ENCODE data around the gene ATG4B. TPM values are rescaled to one million over a fixed set of nuclear protein-coding genes. Genes with fewer than 3 reads are reported as not detected.

The ATG4B gene
- total and polyA plus RNA-seq, 9 of the 15 experiments (the other 6 are each of a cell fraction or from before 2014, with no cell fraction given), result 5.9 to 58.8 (median 35.6) TPM

DNA sequence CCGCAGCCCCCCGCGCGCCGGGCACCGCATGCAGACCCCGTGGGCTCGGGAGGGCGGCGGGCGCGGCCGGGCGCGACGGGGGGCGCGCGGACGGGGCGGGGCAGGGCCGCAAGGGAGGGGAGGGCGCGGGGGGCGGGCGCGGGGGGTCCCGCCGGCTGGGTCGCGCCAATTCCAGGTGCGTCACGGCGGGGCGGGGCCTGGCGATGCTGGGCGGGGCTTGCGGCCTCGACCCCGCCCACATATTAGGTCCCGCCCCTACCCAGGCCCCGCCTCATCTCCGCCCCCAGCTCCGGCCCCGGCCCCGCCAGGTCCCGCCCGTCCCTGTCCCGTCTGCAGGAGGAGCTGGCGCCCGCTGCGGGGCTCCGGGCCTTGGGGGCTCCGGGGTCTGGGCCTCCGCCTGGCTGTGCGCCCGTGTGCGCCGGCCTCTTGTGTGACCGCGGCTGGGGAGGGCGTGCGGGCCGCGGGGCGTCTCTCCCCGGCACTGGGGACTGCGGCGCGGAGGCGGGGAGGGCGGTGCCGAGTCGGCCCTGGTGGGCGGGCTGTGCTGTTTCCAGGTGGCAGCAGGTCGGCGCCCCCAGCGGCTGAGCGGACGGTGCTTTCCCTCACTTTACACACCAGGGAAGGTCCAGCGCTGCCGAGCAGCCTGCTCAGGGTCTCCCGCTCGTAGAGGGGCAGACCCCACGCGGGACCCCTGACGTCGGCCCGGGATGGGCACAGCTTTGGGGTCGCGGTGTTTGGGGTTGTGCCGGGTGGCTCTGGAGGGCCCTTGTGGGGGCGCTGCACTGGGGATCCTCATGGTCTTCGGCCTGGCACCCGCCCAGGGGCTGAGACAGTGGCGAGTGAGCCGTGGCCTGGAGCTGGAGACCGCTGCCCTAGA lies 64.9 kb downstream of the ATG4B start (continued):
- TF ChIP-seq, protein P1, sequence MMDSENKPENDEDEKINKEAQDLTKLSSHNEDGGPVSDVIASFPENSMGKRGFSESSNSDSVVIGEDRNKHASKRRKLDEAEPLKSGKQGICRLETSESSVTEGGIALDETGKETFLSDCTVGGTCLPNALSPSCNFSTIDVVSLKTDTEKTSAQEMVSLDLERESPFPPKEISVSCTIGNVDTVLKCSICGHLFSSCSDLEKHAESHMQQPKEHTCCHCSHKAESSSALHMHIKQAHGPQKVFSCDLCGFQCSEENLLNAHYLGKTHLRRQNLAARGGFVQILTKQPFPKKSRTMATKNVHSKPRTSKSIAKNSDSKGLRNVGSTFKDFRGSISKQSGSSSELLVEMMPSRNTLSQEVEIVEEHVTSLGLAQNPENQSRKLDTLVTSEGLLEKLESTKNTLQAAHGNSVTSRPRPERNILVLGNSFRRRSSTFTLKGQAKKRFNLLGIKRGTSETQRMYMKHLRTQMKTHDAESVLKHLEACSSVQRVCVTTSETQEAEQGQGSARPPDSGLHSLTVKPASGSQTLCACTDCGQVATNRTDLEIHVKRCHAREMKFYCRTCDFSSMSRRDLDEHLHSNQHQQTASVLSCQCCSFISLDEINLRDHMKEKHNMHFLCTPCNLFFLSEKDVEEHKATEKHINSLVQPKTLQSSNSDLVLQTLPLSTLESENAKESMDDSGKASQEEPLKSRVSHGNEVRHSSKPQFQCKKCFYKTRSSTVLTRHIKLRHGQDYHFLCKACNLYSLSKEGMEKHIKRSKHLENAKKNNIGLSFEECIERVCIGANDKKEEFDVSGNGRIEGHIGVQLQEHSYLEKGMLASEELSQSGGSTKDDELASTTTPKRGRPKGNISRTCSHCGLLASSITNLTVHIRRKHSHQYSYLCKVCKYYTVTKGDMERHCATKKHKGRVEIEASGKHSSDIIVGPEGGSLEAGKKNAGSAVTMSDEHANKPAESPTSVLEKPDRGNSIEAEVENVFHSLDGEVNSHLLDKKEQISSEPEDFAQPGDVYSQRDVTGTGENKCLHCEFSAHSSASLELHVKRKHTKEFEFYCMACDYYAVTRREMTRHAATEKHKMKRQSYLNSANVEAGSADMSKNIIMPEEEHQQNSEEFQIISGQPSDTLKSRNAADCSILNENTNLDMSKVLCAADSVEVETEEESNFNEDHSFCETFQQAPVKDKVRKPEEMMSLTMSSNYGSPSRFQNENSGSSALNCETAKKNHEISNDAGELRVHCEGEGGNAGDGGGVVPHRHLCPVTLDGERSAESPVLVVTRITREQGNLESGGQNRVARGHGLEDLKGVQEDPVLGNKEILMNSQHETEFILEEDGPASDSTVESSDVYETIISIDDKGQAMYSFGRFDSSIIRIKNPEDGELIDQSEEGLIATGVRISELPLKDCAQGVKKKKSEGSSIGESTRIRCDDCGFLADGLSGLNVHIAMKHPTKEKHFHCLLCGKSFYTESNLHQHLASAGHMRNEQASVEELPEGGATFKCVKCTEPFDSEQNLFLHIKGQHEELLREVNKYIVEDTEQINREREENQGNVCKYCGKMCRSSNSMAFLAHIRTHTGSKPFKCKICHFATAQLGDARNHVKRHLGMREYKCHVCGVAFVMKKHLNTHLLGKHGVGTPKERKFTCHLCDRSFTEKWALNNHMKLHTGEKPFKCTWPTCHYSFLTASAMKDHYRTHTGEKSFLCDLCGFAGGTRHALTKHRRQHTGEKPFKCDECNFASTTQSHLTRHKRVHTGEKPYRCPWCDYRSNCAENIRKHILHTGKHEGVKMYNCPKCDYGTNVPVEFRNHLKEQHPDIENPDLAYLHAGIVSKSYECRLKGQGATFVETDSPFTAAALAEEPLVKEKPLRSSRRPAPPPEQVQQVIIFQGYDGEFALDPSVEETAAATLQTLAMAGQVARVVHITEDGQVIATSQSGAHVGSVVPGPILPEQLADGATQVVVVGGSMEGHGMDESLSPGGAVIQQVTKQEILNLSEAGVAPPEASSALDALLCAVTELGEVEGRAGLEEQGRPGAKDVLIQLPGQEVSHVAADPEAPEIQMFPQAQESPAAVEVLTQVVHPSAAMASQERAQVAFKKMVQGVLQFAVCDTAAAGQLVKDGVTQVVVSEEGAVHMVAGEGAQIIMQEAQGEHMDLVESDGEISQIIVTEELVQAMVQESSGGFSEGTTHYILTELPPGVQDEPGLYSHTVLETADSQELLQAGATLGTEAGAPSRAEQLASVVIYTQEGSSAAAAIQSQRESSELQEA (IDR thresholded peaks at IDR 0.05; ENCODE audit: low read depth), result no peak
- TF ChIP-seq CTCF (IDR thresholded peaks at IDR 0.05 in 2 of 3, conservative IDR thresholded peaks at IDR 0.05 in 1 of 3; ENCODE audit: insufficient read depth in 2 of 3, low read depth in 1 of 3, low read length in 3 of 3), result peak; percentile 57 to 79 (median 64)
- TF ChIP-seq, protein P2, sequence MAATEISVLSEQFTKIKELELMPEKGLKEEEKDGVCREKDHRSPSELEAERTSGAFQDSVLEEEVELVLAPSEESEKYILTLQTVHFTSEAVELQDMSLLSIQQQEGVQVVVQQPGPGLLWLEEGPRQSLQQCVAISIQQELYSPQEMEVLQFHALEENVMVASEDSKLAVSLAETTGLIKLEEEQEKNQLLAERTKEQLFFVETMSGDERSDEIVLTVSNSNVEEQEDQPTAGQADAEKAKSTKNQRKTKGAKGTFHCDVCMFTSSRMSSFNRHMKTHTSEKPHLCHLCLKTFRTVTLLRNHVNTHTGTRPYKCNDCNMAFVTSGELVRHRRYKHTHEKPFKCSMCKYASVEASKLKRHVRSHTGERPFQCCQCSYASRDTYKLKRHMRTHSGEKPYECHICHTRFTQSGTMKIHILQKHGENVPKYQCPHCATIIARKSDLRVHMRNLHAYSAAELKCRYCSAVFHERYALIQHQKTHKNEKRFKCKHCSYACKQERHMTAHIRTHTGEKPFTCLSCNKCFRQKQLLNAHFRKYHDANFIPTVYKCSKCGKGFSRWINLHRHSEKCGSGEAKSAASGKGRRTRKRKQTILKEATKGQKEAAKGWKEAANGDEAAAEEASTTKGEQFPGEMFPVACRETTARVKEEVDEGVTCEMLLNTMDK (IDR thresholded peaks at IDR 0.05; ENCODE audit: borderline replicate concordance, insufficient read depth, low read depth, low read length, poor library complexity, severe bottlenecking), result peak; percentile 72
- TF ChIP-seq SETDB1 (IDR thresholded peaks at IDR 0.05; ENCODE audit: low read length), result no peak
- peak; percentile 62 for TF ChIP-seq NKRF (IDR thresholded peaks at IDR 0.05; ENCODE audit: borderline replicate concordance)
- TF ChIP-seq HDAC3 (IDR thresholded peaks at IDR 0.05; ENCODE audit: borderline replicate concordance, partially characterized antibody), result no peak
- TF ChIP-seq ATF4 (CRISPR knock-in tag; IDR thresholded peaks at IDR 0.05), result no peak
- no peak for TF ChIP-seq POLR3A (IDR thresholded peaks at IDR 0.05; ENCODE audit: borderline replicate concordance, extremely low read depth, insufficient read depth, insufficient read length)
